Activated CD8-positive, alpha-beta memory T cell treated with anti-CD3 and anti-CD28 coated beads, Interleukin-2, amount 50 U/mL, for 1 hour (primary cell): Measurements from ENCODE around the gene IPPK.

Source experiments
- DNase-seq: peaks from one replicate; pipeline ENCODE4 v3.0.0-alpha.2; 2020; ENCODE audit errors: extremely low read depth

Gene IPPK

GRCh38 chr9:92657296-92658094 is 12.4 kb downstream of the IPPK start:
- no peak for DNase-seq

- DNase-seq: no peak
These were observed 13.4 kb downstream of the IPPK start for GRCh38 chr9:92656537-92656925.

GRCh38 chr9:92655896-92656536 is 13.9 kb downstream of the IPPK start:
- DNase-seq: no peak

DNA sequence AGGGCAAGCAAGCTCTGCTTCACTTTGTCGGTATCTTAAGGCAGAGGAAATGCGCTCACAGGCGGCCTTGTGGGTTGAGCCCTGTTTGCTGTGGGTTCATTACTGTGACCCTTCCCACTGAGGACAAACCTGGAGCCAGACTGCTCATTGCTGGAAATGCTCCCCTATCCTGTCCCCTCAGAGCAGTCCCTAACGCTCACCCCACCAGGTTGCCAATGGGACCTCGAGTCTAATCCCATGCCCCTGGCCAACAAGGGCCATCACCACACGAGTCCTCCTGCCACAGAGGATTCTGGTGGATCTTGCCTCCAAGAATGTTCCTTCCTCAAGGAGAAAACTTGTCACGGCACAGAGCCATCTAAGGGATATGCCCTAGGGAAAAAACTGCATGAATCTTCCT is 14.6 kb downstream of the IPPK start:
- DNase-seq: no peak

DNA sequence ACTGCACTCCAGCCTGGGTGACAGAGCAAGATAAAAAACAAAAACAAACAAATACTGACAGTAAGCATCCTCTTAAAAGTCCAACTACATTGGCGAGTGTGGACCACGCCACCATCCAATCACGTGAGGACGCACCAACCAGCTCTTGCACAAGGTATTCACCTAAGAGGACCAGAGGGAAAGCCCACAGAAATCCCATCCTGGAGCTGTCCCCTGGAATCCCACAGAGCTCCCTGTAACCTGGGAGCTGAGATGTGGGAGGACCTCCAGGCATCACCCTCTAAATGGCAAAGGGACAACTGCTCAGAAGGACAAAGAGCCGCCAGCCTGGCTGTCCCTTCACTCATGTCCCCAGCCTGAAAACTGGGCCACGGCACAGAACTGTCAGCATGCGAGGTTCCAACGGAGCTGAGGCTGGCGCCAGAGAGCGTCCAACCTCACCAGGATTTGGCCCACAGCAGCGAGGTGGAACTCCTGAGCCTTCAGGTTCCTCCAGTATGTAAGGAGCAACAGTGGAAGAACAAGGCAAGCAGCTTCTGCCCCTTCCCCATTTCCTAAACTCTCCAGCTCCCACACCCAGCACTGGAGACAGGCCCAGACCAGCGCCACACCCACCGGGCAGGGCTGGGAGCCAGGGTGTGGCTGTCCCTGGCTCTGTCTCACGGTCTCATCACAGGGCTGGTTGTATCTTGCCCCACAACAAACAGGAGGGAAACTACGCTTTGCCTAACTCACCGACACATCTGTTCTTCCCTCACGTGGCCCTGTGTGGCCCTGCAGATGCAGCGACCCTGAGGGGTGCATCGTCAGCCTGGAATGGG is 15.2 kb downstream of the IPPK start:
- DNase-seq: no peak

GRCh38 chr9:92652461-92652860 is 17.5 kb downstream of the IPPK start:
- DNase-seq: no peak

DNA sequence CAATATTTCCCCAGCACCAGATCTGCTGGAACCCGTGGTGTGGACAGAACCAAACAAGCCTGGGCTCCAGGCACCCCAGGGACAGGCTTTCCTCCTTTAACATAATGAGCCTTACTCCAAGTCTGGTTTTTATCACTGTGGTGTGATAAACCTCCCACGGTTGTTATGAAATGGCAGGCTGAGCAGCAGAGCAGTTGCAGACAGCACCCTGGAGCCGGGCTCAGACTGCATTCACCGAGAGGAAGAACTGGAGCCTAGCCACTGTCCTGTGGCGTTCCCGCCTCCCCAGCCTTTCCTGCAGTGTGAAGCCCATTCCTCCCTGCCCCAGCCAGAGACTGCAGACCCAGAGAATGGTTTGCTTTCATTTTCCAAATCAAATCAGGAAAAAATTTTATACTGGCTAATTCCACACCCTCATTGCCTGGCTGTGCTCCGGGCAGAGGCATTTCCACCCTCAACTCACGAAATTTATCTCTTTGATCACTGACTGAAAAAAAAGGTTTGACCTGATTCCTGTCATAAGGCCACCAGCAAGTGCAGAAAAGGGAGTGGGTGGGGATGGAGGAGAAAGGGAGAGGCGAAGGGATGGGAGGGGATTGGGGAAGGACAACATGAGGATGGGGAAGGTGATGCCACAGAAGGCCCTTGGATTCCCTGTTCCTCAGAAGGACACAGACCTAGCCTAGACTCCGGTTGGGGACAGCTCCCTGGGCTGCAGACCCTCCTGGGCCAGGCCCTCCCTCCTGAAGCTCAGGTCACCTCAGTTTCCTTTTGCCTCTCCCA is 18.9 kb downstream of the IPPK start:
- DNase-seq: no peak

- DNase-seq: no peak
These were observed 19.6 kb downstream of the IPPK start for GRCh38 chr9:92650296-92650695.

- DNase-seq: no peak
These were observed 20.9 kb downstream of the IPPK start for GRCh38 chr9:92649007-92649406.

DNA sequence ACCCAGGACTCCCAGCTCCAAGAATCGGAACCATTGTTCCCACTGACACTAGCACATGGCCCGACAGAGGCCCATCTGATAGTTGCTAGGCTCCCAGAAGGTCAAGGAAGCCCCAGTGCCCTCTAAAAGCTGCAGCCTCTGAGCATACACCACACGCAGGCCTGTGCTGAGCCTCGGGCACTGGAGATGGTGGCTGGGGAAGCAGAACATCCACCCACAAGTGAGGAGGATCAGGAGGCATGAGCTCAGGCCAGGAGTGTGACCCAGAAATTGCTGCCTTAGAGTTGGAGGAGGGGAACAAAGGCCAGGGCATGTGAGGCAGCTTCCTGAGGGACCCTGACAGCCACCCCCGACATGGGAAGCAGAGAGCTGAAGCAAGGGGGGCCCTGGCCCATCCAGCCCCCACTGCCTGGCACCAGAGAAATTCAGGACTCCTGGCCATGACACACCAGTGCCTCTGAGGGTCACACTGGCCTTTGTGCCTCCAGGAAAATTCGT is 21.4 kb downstream of the IPPK start:
- no peak for DNase-seq

- DNase-seq: no peak
These were observed 22.1 kb downstream of the IPPK start for GRCh38 chr9:92647671-92648473.

DNA sequence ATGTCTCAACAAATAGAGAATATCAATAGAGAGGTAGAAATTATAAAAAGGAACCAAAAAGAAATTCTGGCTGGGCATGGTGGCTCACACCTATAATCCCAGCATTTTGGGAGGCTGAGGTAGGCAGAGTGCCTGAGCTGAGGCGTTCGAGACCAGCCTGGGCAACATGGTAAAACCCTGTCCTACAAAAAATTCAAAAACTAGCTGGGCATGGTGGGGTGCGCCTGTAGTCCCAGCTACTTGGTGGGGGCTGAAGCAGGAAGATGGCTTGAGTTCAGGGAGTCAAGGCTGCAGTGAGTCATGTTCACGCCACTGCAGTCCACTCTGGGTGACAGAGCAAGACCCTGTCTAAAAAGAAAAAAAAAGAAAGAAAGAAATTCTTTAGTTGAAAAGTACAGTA is 24.9 kb downstream of the IPPK start:
- no peak for DNase-seq

DNA sequence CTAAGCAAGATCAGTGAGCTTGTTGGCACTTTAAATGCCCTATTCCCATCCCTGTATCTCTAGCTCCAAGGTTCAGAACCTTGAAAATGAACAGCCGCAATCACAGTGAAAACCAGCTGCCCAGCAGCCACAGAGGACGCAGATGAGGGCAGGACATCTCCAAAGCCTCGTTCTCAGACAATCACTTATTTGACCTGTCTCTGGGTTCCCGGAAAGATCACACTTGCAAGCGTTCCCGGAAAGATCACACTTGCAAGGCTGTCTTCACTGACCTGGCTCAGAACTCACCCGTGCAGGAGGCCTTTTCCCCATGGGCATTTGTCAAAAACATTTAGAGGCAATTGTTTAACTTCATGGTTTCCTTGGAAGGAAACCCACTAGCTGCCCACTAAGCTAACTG is 25.7 kb downstream of the IPPK start:
- DNase-seq: no peak

GRCh38 chr9:92642564-92642963 is 27.4 kb downstream of the IPPK start:
- no peak for DNase-seq

DNA sequence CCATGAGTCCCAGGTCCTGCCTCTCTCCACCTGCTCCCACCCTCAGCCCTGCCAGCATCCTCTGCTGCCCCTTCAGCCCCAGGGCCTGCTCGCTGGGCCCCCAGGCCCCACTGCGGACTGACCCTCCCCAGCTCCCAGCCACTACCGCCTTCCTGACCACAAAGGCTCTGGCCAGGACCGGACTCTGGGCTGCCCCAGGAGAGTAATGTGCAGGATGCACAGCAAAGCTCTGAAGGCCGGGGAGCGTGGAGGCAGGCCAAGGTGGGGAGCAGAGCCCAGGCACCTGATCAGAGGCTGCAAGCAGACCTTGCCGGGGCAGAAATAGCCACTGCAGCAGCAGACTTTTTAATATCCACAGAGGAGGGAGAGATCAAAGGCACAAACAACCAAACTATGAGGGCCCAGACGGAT is 27.9 kb downstream of the IPPK start:
- DNase-seq: no peak

DNA sequence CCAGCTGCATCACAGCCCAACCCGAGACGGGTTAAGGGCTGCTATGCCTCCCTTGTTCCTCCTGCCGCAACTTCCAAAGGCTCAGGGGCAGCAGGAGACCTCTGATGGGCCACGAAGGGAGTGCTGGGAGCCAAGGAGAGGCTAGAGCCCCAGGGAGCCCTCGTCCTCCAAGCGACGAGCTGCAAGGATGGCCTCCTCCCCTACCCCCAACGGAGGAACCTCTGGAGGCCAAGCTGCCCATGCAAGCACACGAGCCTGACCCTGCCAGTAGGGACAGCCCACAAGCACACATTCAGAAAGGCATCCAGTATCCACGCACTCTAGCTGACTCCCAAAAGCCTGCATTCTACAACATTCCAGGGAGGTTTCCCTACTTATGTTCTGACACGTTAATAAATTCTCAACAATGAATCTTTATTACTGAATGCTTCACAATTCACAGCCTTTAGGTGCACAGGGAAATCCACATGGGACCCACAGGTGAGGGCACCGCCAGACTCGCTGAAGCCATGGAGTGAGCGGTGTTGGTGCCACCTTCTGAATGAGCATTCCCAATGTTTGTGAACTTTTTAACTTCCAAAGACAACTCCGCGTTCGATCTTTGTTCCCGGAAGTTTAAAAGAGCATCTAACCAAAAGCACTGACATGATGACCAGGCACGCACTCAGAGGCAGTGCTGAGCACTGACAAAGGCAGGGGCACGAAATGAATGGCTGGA is 28.7 kb downstream of the IPPK start:
- no peak for DNase-seq

GRCh38 chr9:92640398-92641091 is 29.4 kb downstream of the IPPK start:
- no peak for DNase-seq

- DNase-seq: no peak
These were observed 30.1 kb downstream of the IPPK start for GRCh38 chr9:92639791-92640271.

GRCh38 chr9:92639124-92639523 is 30.8 kb downstream of the IPPK start:
- no peak for DNase-seq
